Measurements from ENCODE around the gene FBXO38.
"Not testable (repeated sequence)": the region's sequence is repeated elsewhere in the genome, so short reads cannot be mapped to it uniquely, and the experiment has no call there.

Gene FBXO38

GRCh38 chr5:148428848-148429247 lies 45.1 kb downstream of the FBXO38 start:
- DNase-seq, result no peak

GRCh38 chr5:148433826-148434225 lies 50.1 kb downstream of the FBXO38 start:
- no peak for DNase-seq

- DNase-seq, result no peak
These were observed 52.3 kb downstream of the FBXO38 start for GRCh38 chr5:148436029-148436428.

- DNase-seq, result no peak
These were observed 53.5 kb downstream of the FBXO38 start for GRCh38 chr5:148437249-148437648.

- DNase-seq, result no peak
These were observed 55.2 kb downstream of the FBXO38 start for GRCh38 chr5:148438933-148439332.

GRCh38 chr5:148443241-148443640 lies 59.5 kb downstream of the FBXO38 start:
- DNase-seq, result no peak

GRCh38 chr5:148443998-148444397 lies 60.2 kb downstream of the FBXO38 start:
- no peak for DNase-seq

GRCh38 chr5:148445578-148445977 lies 61.8 kb downstream of the FBXO38 start:
- no peak for DNase-seq

- DNase-seq, result no peak
These were observed 62.9 kb downstream of the FBXO38 start for GRCh38 chr5:148446611-148447010.

- DNase-seq, result no peak
These were observed 68.9 kb downstream of the FBXO38 start for GRCh38 chr5:148452499-148453193.

- DNase-seq, result no peak
These were observed 70.8 kb downstream of the FBXO38 start for GRCh38 chr5:148454576-148454975.

- DNase-seq, result no peak
These were observed 71.4 kb downstream of the FBXO38 start for GRCh38 chr5:148455185-148455584.

GRCh38 chr5:148457183-148457620 lies 73.4 kb downstream of the FBXO38 start:
- DNase-seq, result no peak

- DNase-seq, result no peak
These were observed 74.5 kb downstream of the FBXO38 start for GRCh38 chr5:148458036-148458888.

- DNase-seq, result no peak
These were observed 75.9 kb downstream of the FBXO38 start for GRCh38 chr5:148459669-148460068.

- DNase-seq, result no peak
These were observed 81.8 kb downstream of the FBXO38 start for GRCh38 chr5:148465381-148466235.

- no peak for DNase-seq
These were observed 82.5 kb downstream of the FBXO38 start for GRCh38 chr5:148466236-148466580.

GRCh38 chr5:148467958-148468357 lies 84.2 kb downstream of the FBXO38 start:
- DNase-seq, result no peak

- DNase-seq, result not testable (repeated sequence)
These were observed 85.0 kb downstream of the FBXO38 start for GRCh38 chr5:148468746-148469145.

GRCh38 chr5:148469501-148469935 lies 85.8 kb downstream of the FBXO38 start:
- DNase-seq, result no peak

GRCh38 chr5:148471379-148471778 lies 87.6 kb downstream of the FBXO38 start:
- no peak for DNase-seq

- DNase-seq, result no peak
These were observed 90.3 kb downstream of the FBXO38 start for GRCh38 chr5:148474025-148474511.

- no peak for DNase-seq
These were observed 92.5 kb downstream of the FBXO38 start for GRCh38 chr5:148476302-148476701.
